ENCODE results near the gene FAM53A. TPM values are rescaled to one million over a fixed set of nuclear protein-coding genes. Genes with fewer than 3 reads are reported as not detected.

FAM53A gene
- polyA plus RNA-seq, 1 experiment, result 1.1 TPM

- Histone ChIP-seq H3K9me3 (ENCODE audit: control insufficient read depth, insufficient read depth, low read length) (no peaks in the 10 kb centered on the region; the same call in 1 of the 2 replicates), H3K4me3 (ENCODE audit: low read depth, low read length) (peak overlapping the region; percentile 88), H3K27ac (ENCODE audit: low read depth, low read length) (peak overlapping the region; percentile 39), H3K27me3 (ENCODE audit: control insufficient read depth, insufficient read depth, low read length) (no peaks in the 10 kb centered on the region)
- DNase-seq (ENCODE audit: low read depth, low spot score), result no peak
- CTCF ChIA-PET, result interaction anchor here (1.3 to 1.9 kb wide), 2 partner anchors 18 to 356 kb away, joined by 4 to 8 read pairs; no protein-coding TSS in a partner anchor
- POLR2A ChIA-PET, result interaction anchor here (0.5 to 2.1 kb wide), 9 partner anchors 9 to 365 kb away, joined by 3 to 21 read pairs (median 6); partner anchors contain the start of genes TACC3, TMEM129 and UVSSA
- TF ChIP-seq CTCF (IDR thresholded peaks at IDR 0.05; ENCODE audit: low read depth, low read length), result no peak
Observed at GRCh38 chr4:1711571-1712215, 27.6 kb upstream of the FAM53A start.

GRCh38 chr4:1711055-1711570 is 27.0 kb upstream of the FAM53A start:
- POLR2A ChIA-PET, result interaction anchor here (0.5 to 2.1 kb wide), 3 partner anchors 10 to 18 kb away, joined by 4 to 21 read pairs (median 11); partner anchors contain the start of genes TACC3 and TMEM129
- H3K27ac ChIP-seq (ENCODE audit: low read depth, low read length), result peak overlapping the region; percentile 39
- no peak for TF ChIP-seq CTCF (IDR thresholded peaks at IDR 0.05; ENCODE audit: low read depth, low read length)
- peak overlapping the region; percentile 88 for H3K4me3 ChIP-seq (ENCODE audit: low read depth, low read length)
- CTCF ChIA-PET, result interaction anchor here (1.3 to 1.5 kb wide), 2 partner anchors 18 kb away, joined by 4 to 8 read pairs; no protein-coding TSS in a partner anchor
- no peak for DNase-seq (ENCODE audit: low read depth, low spot score)
- no peaks in the 10 kb centered on the region for H3K27me3 ChIP-seq (ENCODE audit: control insufficient read depth, insufficient read depth, low read length)
- H3K9me3 ChIP-seq (ENCODE audit: control insufficient read depth, insufficient read depth, low read length), result no peaks in the 10 kb centered on the region; the same call in 1 of the 2 replicates

DNA sequence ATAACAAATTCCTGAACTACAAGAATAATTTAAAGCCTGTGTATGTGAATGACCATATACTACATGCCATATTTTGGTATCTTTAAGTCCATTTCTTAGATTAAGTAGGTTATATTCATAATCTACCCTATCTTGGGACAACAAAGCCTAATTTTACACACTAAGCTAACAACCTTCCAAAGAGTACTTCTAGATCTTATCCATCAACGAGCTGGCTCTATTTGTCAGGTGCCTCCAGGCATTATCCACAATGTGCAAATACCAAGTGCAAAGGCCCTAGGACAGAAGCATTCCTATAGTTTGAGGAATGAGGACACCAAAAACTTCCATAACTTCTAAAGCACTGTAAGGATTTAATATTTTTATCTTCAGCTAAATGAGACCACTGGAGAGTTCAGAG is 24.5 kb upstream of the FAM53A start:
- no peak overlapping the region for H3K4me3 ChIP-seq (ENCODE audit: low read depth, low read length)
- H3K9me3 ChIP-seq (ENCODE audit: control insufficient read depth, insufficient read depth, low read length), result no peaks in the 10 kb centered on the region; the same call in 1 of the 2 replicates
- DNase-seq (ENCODE audit: low read depth, low spot score), result no peak
- no peak overlapping the region for H3K27ac ChIP-seq (ENCODE audit: low read depth, low read length)
- TF ChIP-seq CTCF (IDR thresholded peaks at IDR 0.05; ENCODE audit: low read depth, low read length), result no peak
- CTCF ChIA-PET, result interaction anchor here (2.1 to 2.7 kb wide), 2 partner anchors 15 to 18 kb away, joined by 8 to 33 read pairs; no protein-coding TSS in a partner anchor
- no peaks in the 10 kb centered on the region for H3K27me3 ChIP-seq (ENCODE audit: control insufficient read depth, insufficient read depth, low read length)
- POLR2A ChIA-PET, result interaction anchor here (1.7 kb wide), 1 partner anchor 12 kb away, joined by 4 read pairs; the partner anchor contains the start of genes TACC3 and TMEM129

DNA sequence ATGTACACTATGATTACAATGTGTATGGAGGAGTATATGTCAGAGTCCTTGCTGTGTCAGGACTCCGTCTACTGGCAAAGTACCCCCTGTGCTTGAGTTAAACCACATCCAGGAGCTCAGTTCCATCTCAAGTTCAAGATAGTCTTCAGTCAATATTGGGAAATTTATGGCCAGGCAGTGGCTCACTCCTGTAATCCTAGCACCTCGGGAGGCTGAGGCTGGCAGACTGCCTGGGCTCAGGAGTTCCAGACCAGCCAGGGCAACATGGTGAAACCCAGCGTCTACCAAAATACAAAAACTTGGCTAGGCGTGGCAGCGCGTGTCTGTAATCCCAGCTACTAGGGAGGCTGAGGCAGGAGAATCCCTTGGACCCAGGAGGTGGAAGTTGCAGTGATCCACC is 22.2 kb upstream of the FAM53A start:
- no peak overlapping the region for H3K4me3 ChIP-seq (ENCODE audit: low read depth, low read length)
- CTCF ChIA-PET, result interaction anchor here (1.2 kb wide), 1 partner anchor 13 kb away, joined by 7 read pairs; no protein-coding TSS in a partner anchor
- H3K27ac ChIP-seq (ENCODE audit: low read depth, low read length), result no peak overlapping the region
- H3K27me3 ChIP-seq (ENCODE audit: control insufficient read depth, insufficient read depth, low read length), result no peaks in the 10 kb centered on the region
- POLR2A ChIA-PET, result no interaction called here
- DNase-seq (ENCODE audit: low read depth, low spot score), result no peak
- TF ChIP-seq CTCF (IDR thresholded peaks at IDR 0.05; ENCODE audit: low read depth, low read length), result no peak
- no peaks in the 10 kb centered on the region for H3K9me3 ChIP-seq (ENCODE audit: control insufficient read depth, insufficient read depth, low read length)

- Histone ChIP-seq H3K9me3 (ENCODE audit: control insufficient read depth, insufficient read depth, low read length) (no peaks in the 10 kb centered on the region), H3K27ac (ENCODE audit: low read depth, low read length) (no peak overlapping the region), H3K4me3 (ENCODE audit: low read depth, low read length) (no peak overlapping the region), H3K27me3 (ENCODE audit: control insufficient read depth, insufficient read depth, low read length) (no peaks in the 10 kb centered on the region)
- ChIA-PET CTCF (interaction anchor here (1.2 kb wide), 1 partner anchor 12 kb away, joined by 7 read pairs; no protein-coding TSS in a partner anchor), POLR2A (no interaction called here)
- no peak for DNase-seq (ENCODE audit: low read depth, low spot score)
- no peak for TF ChIP-seq CTCF (IDR thresholded peaks at IDR 0.05; ENCODE audit: low read depth, low read length)
Observed at GRCh38 chr4:1705732-1706131, 21.6 kb upstream of the FAM53A start.
